HT1080 (cell line): ENCODE results near the gene HYDIN. TPM values are rescaled to one million over a fixed set of nuclear protein-coding genes. Genes with fewer than 3 reads are reported as not detected.
"Not testable (repeated sequence)": the region's sequence is repeated elsewhere in the genome, so short reads cannot be mapped to it uniquely, and the experiment has no call there.

Experiments
- DNase-seq: peaks from one replicate; pipeline ENCODE4 v3.0.0-alpha.2; 2015; ENCODE audit warnings: low read depth
- total RNA-seq: library from RNA; depleted of rRNA; stranded (reverse); fragments of >200 nt; shearing (Covaris generic); gene quantifications from 2 replicates; pipeline ENCODE4 v1.2.3, GENCODE V29; 2014

HYDIN gene
- total RNA-seq, 1 experiment from 2014 or later = 0.03 TPM

DNA sequence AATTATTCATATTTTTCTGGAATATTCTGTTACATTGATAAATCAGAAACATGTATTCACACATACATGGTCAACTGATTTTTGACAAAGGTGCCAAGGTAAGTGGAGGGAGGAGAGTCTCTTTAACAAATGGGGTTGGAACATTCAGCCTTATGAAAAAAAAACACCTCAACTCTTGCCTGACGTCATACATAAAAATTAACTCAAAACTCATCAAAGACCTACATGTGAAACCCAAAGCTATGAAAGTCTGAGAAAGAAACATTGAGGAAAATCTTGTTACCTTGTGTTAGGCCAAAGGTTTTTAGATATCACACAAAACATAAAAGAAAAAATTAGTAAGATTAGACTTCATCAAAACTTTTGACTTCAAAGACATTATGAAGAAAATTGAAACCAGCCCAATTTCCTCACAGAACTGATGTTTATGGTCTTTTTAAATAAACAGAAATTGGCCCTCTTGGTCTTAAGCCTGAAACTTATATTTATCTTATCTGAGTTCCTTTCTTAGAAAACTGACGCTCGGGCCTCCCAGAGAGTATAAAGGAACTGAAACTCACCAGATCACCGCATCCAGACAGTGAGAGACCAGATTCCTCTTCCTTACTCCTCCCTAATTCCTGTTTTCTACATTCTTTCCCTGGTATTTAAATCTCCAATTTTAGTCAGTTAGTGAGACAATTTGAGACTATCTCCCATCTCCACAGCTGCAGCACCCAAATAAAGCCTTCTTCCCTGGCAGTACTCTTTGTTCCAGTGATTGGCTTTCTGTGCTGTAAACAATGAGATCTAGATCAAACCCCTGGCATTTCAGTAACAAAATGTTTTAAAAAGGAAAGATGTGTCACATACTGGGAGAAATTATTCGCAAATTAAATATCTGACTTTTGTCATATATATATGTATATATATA is 4.0 kb downstream of the HYDIN start:
- no peak for DNase-seq

DNA sequence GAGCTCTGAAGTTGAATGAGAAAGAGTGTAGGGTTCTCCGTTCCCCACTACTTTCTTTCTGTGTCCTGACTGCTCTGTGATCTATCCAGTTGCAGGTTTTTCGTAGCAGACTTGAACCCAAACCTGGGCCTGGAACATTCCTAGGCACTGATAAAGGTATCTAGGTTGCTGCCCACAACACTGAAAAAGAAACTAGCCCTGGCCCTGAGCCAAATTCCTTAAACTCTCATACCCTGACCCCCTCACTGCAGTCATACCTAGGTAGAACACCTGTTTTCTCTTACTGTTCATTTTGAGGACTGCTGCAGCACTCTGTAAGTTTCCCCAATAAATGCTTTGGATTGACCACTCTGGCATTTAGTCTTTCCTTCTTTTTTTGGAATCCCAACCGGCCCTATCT is 5.4 kb downstream of the HYDIN start:
- DNase-seq = no peak

DNA sequence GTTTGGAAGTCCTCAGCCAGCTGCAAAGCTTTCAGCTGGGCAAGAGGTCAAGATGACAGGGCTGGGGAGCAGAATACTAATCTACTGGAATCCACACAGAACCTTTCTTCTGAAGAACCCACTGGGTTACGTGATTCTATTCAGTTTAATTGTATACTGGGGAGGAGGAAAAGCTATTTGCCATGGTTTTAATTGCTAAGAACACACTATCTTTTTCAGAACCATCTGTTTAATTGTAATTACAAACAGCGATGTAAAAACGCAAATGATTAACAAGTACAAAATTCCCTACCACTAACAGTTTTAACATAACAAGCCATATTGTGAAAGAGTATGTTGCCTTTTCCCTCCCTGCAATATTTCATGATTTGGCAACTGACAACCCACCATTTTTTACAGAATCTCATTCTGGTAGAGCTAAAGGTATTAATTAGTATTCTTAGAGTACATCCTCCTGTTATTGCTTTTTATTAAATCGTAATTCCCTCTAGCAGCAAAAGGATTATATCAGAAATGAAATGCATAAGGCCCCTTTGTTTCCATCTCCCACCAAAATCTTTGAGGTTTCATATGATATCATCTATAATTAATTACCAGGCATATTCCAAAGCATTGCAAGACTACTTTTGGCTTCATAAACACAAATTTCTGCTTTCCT is 12.1 kb downstream of the HYDIN start:
- no peak for DNase-seq

DNA sequence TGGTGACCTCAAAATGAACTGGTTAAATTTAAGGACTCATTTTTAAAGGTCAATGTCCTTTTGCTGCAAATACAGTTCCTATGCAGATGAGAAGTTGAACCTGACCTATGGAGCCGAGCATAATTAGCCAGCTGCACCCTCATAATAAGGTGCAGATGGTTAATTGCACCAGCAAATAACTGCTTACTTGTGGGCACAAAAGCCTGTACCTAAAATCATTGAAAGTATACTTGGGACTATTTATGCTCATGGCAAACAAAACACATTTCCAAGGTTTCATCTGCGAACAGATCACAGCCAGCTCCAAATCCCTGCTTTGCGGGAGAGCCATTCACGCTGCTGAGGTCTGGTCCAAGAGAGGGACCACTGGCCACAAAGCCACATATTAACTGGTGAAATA is 13.0 kb downstream of the HYDIN start:
- DNase-seq = no peak

DNA sequence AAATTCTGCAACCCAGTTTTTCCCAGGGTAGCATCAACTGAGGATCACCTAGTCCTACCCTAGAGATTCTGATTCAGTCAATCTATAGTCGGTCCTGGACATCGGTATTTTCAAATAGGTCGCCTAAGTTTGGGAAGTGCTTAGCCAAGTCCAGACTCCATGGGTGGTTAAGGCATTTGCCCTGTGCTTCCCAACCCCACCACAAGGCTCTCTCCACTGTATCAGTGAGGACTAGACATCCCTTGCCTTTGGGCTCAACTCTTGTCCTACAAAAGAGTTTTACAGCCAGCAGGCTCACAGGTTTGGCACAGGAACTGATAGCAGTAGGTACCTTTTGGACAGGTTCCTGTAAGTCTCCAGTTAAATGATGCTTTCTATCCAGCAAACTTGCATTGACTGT is 13.8 kb downstream of the HYDIN start:
- no peak for DNase-seq

DNA sequence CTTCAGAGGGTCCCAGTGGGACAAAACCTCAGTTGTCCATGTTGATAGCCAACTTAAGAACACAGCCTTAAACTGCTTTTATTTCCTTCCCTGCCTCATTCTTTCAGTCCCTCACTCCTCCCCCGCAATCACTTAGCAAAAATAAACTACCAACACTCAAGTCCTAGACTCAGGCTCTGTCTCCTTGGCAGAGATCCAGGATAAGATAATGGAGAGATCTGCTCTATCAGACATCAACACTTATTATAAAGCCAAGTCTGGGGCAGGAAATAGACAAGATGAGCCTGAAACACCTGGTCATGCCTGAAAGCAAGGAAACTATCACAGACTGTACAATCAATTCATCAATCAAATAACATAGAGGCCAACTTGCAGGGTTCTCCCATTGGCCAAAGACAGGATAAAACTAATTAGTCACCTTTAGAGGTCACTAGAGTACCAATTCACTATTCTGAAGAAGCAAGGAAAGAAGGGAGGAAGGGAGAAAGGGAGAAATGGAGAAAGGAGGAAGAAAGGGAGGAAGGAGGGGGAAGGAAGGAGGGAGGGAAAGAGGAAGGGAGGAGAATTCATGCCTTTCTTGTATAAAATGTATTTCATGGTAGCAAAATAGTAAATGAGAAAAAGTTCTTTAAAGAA is 15.7 kb downstream of the HYDIN start:
- DNase-seq = no peak

DNA sequence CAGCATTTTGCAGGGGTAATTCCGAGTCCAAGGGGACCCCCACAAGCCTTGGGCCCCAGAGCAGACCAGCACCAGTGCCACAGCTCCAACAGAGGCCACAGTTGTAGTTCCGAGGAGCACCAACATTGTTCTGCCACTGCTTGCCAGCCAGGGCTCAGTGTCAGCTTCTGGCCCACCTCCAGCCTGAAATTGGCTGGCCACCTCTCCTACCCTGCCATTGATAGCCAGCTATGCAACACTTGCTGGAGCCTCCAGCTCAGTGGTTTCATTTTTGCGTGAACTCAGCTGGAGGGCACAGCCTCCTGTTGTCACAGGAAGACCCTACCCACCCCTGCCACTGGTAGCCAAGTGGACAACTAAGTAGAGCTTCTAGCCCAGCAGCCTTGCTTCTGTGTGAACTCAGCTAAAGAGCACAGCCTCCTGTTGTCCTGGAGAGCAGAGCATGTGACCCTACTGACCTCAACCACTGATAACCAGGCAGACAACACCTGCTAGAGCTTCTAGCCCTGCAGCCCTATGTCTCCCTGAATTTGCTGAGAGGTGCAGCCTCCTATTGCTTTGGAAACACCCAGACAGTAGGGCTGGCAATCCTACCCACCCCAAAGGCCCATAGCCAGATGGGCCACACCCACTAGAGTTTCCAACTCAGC is 24.9 kb downstream of the HYDIN start:
- no peak for DNase-seq

DNA sequence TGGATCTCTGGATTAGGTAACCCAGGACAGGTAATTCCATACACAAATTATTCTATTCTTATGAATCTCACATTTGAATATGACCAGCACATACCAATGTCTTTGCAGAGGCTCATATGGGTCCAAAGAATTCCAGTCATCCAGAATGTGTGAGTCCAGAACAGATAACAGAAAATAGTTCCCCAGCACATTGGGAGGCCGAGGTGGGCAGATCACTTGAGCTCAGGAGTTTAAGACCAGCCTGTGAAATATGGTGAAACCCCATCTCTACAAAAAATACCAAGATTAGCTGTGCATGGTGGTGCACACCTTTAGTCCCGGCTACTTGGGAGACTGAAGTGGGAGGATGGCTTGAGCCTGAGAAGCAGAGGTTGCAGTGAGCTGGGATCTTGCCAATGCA is 26.9 kb downstream of the HYDIN start:
- no peak for DNase-seq

DNA sequence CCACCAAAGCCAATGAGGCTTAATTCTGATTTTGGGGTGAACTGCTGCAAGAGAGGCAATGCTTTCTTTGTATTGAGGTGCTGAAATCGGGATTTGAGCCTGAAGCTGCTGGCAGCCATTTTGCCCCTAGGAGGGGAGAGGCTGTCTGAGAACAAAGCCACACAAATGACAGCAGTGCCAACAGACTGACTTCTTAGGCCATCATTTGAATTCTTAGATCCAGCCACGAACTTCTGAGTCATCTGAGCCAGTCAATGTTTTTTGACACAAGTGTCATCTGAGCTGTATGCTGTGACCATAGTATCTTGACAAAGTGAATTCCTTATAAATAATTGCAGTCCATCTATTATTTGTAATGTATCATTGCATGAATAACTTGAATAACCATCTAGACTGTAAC is 29.0 kb downstream of the HYDIN start:
- DNase-seq = no peak

DNA sequence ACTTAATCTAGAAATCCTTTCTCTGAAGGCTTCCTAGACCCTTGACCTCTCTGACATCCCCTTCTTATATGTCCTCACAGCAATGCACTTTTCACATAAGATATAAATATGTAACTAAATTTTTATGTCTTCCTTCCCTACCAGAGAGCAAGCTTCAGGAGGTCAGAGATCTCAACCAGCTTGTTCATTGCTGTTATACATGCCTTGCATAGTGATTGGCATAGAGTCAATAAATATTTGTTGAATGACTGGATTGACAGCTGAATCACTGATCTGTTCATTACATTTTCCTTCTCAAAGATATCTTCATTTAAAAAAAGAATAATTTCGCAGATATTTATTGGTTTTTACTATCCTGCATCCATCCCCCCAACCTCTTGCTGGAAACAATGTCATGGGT is 29.5 kb downstream of the HYDIN start:
- no peak for DNase-seq

DNA sequence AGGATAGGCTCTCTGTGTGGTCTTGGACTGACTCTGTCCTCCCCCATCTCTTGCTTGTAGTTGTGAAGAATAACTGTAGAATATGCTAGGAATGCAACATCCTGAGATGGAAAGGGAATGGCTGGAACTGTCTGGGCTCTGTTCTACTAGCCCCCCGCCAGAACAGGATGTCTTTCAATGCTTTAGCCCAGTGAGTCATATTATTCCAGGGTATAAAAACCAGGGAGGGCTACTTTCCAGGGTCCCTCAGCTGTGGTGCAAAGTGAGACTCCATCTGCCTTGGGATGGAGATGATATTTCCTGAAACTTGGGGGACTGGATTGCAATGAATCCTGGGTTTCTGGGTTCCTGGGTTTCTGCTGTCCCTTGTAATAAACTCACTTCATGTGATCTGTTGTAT is 32.1 kb downstream of the HYDIN start:
- DNase-seq = no peak

DNA sequence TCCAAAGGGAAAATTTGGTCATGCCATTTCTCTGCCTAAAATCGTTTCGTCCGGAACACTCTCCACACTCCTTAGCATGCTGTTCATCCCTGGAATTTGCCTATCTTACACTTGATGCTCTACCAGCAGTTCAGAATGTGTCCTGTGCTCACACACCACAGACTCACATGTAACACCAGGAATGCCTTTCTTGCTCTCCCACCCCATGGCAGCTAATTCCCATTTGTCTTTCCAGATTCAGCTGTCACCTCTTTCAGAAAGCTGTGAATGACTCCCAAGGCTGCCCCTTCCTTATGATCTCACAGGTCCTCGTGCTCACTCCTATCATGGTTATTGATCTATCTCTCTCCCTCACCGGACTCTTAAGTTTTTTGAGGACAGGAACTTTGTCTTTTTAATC is 38.1 kb downstream of the HYDIN start:
- DNase-seq = no peak

DNA sequence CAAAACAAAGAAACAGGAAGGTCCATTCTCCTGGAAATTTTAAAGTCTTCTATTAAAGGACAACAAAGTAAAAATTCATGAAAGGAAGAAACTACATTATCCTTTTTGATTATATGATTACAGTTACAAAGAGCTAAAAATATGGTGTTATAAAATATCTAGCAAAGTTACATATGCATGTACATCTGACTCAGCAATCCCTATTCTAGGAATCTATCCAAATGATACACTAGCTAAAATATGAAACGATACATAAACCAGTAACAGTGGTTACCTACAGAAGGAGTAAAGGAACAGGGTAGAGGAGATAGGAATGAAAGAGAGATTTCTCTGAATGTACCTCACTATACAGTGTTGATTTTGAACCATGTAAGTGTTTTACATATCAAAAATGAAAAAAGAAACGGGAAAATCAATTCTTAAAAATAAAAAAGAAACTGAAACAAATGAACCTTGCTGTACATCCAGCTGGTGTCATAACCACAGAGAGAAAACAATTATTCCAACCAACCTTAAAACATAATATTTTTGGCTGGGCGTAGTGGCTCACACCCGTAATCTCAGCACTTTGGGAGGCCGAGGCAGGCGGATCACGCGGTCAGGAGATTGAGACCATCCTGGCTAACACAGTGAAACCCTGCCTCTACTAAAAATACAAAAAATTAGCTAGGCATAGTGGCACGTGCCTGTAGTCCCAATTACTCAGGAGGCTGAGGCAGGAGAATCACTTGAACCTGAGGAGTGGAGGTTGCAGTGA is 41.4 kb downstream of the HYDIN start:
- DNase-seq = no peak

DNA sequence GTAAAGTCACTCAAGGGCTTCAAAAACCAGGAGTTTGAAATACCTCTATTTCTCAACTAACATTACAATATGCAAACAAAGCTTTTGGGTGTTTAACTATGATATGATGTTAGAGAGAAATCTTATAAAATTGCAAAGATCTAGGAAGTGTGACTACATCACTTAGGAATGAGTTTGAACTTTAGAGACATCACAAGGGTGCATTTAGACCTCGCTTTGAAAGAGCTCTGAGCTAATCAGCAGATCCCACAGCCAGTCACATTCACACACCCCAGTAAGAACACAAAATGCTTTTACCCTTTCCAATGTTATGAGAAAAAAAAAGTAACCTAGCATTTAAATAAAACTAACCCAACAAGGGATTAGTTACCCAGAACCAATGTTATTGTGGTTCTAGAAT is 45.2 kb downstream of the HYDIN start:
- DNase-seq = no peak

DNA sequence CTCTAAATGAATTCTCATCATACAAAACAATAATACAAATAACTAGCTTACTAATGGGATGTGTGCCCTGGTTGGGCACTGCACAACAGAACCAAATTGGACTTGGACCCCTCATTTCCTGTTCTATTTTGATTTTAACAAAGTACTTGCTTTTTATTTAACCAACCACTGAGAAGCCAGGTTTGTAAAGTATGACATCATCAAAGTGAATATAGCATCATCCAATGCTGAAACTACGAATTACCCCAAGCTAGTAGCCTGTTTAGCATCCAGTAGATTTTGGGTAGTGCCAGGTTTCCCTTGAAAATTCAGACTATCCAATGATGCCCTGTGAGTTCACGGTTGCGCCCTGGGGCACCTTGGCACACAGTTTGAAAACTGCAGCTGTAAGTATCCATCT is 51.0 kb downstream of the HYDIN start:
- DNase-seq = no peak

DNA sequence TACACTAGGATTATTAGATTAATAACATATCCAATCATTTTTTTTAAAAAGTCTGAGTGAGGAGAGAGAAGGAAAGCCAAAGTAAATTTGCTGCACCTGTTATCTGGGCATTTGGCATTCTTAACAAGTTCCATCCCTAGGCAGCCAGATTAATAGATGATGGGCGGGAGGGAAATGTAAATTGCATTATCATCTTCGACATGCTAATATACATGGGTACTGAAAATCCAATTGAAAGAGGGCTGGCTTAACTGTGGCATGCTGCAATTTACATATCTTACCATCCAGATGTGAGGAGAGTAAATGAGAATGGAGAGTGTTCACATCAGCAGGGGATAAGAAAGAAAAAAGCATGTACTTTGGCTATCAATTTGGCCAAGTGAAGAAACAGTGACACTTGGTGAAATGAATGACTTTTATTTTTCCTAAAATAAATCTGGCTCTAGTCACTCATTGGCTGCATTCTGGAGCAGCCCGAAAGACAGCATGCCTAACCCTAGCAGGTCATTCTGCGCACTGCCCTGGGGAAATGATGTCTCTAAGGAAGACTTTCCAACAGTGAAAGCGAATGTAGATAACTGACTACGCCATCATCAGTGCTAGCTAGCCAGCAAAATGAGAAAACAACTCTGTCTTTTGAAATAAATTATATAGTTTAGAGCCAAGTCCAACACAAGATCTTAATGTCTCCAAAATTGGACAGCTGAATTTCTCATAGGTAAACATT is 57.9 kb downstream of the HYDIN start:
- no peak for DNase-seq

DNA sequence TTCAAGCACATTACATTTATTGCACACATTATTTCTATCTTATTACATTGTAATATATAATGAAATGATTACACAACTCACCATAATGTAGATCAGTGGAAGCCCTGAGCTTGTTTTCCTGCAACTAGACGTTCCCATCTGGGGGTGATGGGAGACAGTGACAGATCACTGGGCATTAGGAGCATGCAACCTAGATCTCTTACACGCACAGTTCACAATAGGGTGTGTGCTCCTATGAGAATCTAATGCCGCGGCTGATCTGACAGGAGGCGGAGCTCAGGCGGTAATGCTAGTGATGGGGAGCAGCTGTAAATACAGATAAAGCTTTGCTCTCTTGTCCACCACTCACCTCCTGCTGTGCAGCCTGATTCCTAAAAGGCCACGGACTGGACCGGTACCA is 69.5 kb downstream of the HYDIN start:
- not testable (repeated sequence) for DNase-seq

DNA sequence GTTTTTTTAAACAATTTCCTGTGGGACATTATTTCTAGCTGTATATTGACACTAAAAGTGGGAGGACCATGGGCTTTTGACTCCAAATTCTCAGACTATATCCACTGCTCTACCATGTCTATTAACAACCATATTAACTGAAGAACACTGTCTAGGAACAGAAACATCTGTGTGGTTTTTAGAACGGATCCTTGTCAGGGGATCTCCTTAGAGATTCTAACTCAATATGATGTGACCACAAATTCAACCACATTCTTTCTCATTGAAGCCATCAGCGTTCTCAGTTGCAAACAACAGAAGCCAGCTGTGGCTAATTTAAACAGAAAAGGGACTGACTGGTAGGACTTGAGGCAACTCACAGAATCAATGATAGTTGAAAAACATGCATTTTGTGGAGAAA is 73.2 kb downstream of the HYDIN start:
- DNase-seq = not testable (repeated sequence)

DNA sequence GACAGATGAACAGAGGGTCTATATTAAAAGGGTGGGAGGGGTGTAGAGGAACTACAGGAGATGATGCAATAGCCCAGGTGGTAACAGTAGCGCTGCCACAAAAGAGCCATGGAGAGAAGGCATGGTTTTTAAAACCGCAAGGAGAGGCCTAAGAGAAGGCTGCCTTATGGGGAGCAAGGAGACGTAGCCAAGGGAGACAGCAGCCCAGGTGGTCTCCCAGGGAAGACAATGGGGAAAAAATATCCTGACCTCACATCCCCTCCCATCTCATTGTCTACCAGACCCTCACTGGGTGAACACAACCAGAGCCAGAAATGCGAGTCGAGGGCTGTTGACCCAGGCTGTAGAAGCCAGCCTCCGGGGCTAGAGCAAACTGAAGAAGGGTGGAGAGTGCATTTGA is 77.2 kb downstream of the HYDIN start:
- DNase-seq = not testable (repeated sequence)

DNA sequence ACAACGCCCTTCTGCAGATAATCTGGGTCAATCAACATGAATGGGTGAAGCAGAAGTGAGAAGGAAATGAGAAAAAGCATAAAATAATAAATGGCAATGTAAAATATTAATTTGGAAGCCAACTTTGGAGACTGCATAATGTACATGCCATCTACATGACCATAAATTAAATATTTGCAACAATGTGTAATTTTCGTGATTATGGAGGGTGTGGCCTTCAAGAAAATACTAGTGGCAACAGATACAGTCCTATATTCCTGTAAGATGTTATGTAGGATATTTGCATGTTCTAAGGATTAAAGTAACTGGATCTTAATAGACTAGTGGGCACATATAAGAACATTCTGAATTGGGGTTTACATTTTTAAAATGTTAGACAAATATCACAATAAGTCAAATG is 78.9 kb downstream of the HYDIN start:
- DNase-seq = not testable (repeated sequence)
